ENCODE results near the gene EPG5. TPM values are rescaled to one million over a fixed set of nuclear protein-coding genes. Genes with fewer than 3 reads are reported as not detected.

Gene EPG5
- total RNA-seq, 1 experiment from 2014 or later = 22.7 TPM

- TF ChIP-seq ZNF425 (CRISPR knock-in tag; conservative IDR thresholded peaks at IDR 0.05) (no peak), NR2C2 (CRISPR knock-in tag; IDR thresholded peaks at IDR 0.05) (no peak), TP53 (CRISPR knock-in tag; IDR thresholded peaks at IDR 0.05) (no peak), ZNF512 (CRISPR knock-in tag; IDR thresholded peaks at IDR 0.05; ENCODE audit: borderline replicate concordance) (no peak)
Observed at GRCh38 chr18:45844938-45845337, 122.2 kb downstream of the EPG5 start (continued).

DNA sequence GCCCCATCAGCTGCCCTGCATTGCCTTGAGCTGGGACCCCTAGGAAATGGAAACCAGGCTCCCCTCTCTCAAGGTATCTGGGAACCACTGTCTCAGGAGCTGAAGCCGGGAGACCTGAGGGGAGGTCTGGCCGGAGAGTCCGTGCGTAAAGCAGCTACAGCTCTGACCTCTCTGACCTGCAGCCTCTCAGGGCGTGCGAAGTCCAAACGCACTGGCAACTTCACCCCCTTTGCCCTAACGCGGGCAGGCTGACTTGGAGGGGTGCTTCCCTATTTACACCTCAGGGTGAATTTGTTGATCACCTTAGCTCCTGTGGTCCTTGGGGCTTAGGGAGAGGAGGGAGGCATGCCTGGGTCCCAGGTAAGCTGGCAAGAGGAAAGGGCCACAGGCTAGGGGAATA, 124.1 kb downstream of the EPG5 start:
- H3K27ac Mint-ChIP-seq = no peak overlapping the region
- ATAC-seq (no peak), DNase-seq (ENCODE audit: low spot score) (no peak)
- no peak for TF ChIP-seq ERG (CRISPR knock-in tag; IDR thresholded peaks at IDR 0.05)
- TF ChIP-seq, protein P1, sequence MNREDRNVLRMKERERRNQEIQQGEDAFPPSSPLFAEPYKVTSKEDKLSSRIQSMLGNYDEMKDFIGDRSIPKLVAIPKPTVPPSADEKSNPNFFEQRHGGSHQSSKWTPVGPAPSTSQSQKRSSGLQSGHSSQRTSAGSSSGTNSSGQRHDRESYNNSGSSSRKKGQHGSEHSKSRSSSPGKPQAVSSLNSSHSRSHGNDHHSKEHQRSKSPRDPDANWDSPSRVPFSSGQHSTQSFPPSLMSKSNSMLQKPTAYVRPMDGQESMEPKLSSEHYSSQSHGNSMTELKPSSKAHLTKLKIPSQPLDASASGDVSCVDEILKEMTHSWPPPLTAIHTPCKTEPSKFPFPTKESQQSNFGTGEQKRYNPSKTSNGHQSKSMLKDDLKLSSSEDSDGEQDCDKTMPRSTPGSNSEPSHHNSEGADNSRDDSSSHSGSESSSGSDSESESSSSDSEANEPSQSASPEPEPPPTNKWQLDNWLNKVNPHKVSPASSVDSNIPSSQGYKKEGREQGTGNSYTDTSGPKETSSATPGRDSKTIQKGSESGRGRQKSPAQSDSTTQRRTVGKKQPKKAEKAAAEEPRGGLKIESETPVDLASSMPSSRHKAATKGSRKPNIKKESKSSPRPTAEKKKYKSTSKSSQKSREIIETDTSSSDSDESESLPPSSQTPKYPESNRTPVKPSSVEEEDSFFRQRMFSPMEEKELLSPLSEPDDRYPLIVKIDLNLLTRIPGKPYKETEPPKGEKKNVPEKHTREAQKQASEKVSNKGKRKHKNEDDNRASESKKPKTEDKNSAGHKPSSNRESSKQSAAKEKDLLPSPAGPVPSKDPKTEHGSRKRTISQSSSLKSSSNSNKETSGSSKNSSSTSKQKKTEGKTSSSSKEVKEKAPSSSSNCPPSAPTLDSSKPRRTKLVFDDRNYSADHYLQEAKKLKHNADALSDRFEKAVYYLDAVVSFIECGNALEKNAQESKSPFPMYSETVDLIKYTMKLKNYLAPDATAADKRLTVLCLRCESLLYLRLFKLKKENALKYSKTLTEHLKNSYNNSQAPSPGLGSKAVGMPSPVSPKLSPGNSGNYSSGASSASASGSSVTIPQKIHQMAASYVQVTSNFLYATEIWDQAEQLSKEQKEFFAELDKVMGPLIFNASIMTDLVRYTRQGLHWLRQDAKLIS (CRISPR knock-in tag; IDR thresholded peaks at IDR 0.05; ENCODE audit: borderline replicate concordance) = no peak
- no peak for TF ChIP-seq NR1H2 (CRISPR knock-in tag; IDR thresholded peaks at IDR 0.05)
- TF ChIP-seq TEAD4 (CRISPR knock-in tag; IDR thresholded peaks at IDR 0.05) = no peak
- no peak for TF ChIP-seq RORB (CRISPR knock-in tag; IDR thresholded peaks at IDR 0.05)
- no peak for TF ChIP-seq USF1 (CRISPR knock-in tag; IDR thresholded peaks at IDR 0.05)
- TF ChIP-seq IRF2 (CRISPR knock-in tag; IDR thresholded peaks at IDR 0.05; ENCODE audit: borderline replicate concordance, low read depth) = no peak
- TF ChIP-seq KAT7 (CRISPR knock-in tag; IDR thresholded peaks at IDR 0.05; ENCODE audit: borderline replicate concordance) = no peak
- no peak for TF ChIP-seq ZNF423 (CRISPR knock-in tag; IDR thresholded peaks at IDR 0.05)
- TF ChIP-seq, protein P2, sequence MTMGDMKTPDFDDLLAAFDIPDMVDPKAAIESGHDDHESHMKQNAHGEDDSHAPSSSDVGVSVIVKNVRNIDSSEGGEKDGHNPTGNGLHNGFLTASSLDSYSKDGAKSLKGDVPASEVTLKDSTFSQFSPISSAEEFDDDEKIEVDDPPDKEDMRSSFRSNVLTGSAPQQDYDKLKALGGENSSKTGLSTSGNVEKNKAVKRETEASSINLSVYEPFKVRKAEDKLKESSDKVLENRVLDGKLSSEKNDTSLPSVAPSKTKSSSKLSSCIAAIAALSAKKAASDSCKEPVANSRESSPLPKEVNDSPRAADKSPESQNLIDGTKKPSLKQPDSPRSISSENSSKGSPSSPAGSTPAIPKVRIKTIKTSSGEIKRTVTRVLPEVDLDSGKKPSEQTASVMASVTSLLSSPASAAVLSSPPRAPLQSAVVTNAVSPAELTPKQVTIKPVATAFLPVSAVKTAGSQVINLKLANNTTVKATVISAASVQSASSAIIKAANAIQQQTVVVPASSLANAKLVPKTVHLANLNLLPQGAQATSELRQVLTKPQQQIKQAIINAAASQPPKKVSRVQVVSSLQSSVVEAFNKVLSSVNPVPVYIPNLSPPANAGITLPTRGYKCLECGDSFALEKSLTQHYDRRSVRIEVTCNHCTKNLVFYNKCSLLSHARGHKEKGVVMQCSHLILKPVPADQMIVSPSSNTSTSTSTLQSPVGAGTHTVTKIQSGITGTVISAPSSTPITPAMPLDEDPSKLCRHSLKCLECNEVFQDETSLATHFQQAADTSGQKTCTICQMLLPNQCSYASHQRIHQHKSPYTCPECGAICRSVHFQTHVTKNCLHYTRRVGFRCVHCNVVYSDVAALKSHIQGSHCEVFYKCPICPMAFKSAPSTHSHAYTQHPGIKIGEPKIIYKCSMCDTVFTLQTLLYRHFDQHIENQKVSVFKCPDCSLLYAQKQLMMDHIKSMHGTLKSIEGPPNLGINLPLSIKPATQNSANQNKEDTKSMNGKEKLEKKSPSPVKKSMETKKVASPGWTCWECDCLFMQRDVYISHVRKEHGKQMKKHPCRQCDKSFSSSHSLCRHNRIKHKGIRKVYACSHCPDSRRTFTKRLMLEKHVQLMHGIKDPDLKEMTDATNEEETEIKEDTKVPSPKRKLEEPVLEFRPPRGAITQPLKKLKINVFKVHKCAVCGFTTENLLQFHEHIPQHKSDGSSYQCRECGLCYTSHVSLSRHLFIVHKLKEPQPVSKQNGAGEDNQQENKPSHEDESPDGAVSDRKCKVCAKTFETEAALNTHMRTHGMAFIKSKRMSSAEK (CRISPR knock-in tag; IDR thresholded peaks at IDR 0.05; ENCODE audit: borderline replicate concordance) = no peak
- no peak for TF ChIP-seq ZNF416 (CRISPR knock-in tag; IDR thresholded peaks at IDR 0.05)
- no peak for TF ChIP-seq OVOL2 (CRISPR knock-in tag; IDR thresholded peaks at IDR 0.05; ENCODE audit: borderline replicate concordance)
- TF ChIP-seq ZBTB43 (CRISPR knock-in tag; IDR thresholded peaks at IDR 0.05) = no peak
- no peak for TF ChIP-seq GTF2I (CRISPR knock-in tag; conservative IDR thresholded peaks at IDR 0.05)
- no peak for TF ChIP-seq FOXJ3 (CRISPR knock-in tag; IDR thresholded peaks at IDR 0.05; ENCODE audit: borderline replicate concordance)
- TF ChIP-seq, protein P3, sequence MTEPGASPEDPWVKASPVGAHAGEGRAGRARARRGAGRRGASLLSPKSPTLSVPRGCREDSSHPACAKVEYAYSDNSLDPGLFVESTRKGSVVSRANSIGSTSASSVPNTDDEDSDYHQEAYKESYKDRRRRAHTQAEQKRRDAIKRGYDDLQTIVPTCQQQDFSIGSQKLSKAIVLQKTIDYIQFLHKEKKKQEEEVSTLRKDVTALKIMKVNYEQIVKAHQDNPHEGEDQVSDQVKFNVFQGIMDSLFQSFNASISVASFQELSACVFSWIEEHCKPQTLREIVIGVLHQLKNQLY (CRISPR knock-in tag; IDR thresholded peaks at IDR 0.05) = no peak
- peaks cover 12% of the 10 kb centered on the region for H3K4me1 Mint-ChIP-seq
- no peaks in the 10 kb centered on the region for H3K36me3 Mint-ChIP-seq
- POLR2A ChIA-PET = no interaction called here
- peaks cover 17% of the 10 kb centered on the region for H3K27me3 Mint-ChIP-seq (ENCODE audit: low read depth)
- CTCF ChIA-PET = no interaction called here
- H3K9me3 Mint-ChIP-seq = no peaks in the 10 kb centered on the region
- H3K4me3 Mint-ChIP-seq = no peak overlapping the region

Data from WTC11 (cell line).